Mammary epithelial cell (primary cell): ENCODE data around the gene BSND.

Experiments used
- CTCF ChIP-seq, 2 donors: IDR thresholded peaks in 1 of 2; conservative IDR thresholded peaks in 1 of 2; 2 replicates each; pipeline ENCODE4 v1.5.1; 2011 to 2012; ENCODE audit warnings: inconsistent platforms in 2 of 2, low read length in 2 of 2, mild to moderate bottlenecking in 2 of 2, control low read depth in 1 of 2, low read depth in 1 of 2; ENCODE audit not compliant: insufficient read depth in 1 of 2; ENCODE audit errors: extremely low read depth in 1 of 2
- EZH2 ChIP-seq: IDR thresholded peaks from 2 replicates; pipeline ENCODE4 v1.6.1; 2012; ENCODE audit warnings: low read length, inconsistent platforms, borderline replicate concordance

GRCh38 chr1:54962612-54963395 lies 35.9 kb upstream of the BSND start:
- TF ChIP-seq CTCF (conservative IDR thresholded peaks at IDR 0.05 in 1 of 2, IDR thresholded peaks at IDR 0.05 in 1 of 2; ENCODE audit: extremely low read depth in 1 of 2, insufficient read depth in 1 of 2, low read depth in 1 of 2, low read length in 2 of 2) = no peak
- TF ChIP-seq EZH2 = no peak
